GM18511 (cell line): Measurements from ENCODE around the gene DHX29.

Experiments used
- ATAC-seq: cut with Tn5 transposase; IDR thresholded peaks from one replicate; pipeline ENCODE4 v1.9.1; 2021; ENCODE audit warnings: mild to moderate bottlenecking, moderate library complexity; ENCODE audit not compliant: unreplicated experiment

Gene DHX29

DNA sequence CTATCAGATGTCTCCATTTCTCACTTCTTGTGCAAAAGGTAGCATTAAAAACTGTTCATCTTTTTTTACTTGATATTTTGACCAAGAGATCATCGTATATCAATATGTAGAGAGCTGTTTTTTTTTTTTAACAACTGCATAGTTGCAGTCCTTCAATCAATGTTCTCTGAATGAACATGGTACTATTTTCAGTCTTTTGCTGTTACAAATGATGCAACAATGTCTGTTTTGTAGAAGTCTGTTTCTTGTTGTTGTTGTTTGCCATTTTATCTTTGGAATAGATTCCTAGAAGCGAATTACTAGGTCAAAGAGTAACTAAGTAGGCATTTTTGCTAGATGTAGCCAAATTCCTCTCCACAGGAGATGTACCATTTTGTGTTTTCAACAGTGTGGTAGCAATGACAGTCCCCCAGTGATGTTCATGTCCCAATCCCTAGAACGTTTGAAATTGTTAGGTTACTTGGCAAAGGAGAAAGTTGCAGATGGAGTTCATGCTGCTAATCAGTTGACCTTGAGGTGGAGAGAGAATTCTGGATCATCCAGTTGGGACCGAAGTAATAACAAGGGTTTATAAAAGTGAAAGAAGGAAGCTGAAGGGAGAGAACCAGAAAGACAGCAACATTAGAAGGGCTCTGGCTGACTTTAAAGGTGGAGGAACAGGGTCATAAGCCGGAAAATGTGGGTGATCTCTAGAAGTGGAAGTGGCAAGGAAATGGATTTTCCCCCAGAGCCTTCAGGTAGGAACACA is 6.5 kb upstream of the DHX29 start:
- no peak for ATAC-seq

DNA sequence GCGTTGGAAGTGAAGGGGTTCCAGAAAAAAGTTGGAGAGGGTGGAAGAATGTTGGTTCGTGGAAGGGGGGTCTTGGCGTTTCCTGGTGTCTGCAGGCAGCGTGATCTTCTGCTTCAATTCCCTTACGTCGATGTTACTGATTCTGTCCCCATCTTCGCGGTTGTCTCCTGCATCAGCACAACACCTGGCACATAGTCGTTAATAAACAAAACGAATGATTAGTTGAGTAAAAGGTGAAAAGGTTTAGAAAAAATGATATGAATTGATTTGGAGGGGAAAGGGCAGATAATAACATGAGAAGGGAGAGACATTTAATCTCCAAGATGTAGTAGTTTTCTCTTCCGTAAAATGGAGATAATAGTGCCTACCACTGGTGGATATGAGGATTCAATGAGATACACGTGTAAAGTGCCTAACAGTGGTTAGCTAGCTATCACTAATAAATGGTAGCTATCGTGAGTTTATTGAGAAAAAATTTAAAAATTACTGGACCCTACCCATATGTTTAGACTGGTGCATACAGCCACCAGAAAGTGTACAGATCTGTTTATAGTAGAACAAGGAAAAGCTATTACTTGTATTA is 851 bp upstream of the DHX29 start:
- peak; percentile 29 for ATAC-seq

DNA sequence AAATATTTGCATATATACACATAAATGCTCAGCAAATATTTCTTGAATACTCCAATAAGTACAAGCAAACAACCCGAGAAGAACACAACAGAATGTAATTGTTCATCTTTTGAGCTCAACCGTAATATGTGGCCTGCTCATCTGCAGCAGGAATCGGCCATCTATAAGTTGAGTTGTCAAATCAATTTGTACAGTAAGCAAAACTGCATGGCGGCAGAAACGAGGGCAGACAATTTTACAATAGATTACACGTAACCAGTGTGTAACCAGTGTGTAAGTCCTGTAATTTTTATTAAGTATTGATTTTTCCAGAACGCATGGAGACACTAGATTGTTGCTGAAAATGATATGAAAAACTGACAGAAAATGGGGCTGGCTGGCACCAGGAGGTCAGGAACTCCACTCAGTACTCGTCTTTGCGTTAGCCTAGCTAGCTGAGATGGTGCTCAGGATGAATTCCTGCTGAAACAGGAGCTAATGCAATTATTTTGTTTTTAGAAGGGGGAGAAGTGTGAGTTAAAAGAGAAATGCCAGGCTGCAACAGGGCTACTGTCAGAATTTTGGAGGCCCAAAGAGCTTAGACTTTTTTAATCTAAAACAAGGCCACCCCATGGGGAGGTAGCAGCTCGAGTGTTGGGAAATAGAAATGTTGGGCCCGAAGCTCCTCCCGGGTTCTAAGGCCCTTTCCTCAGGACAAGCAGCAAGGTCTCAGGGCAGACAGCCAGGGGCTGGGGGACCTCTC is 682 bp downstream of the DHX29 start:
- peak; percentile 9 for ATAC-seq

DNA sequence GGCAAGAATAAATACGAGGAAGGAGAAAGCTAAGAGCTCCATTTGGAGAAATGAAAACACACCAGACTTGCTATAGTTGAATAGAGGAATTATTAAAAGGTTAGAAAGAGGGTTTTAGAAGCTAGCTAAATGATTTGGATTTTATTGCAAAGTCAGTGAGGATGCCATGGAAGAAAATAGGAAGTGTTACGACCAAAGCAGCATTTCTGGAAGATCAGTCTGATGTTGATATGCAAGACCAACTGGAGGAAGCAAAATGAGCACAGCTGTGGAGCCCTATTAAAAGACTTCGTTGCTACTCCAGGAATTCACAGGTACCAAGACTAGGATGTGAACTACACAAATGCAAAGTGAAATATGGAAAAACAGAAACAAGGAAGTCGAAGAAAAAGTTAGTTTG is 2.1 kb downstream of the DHX29 start:
- no peak for ATAC-seq

DNA sequence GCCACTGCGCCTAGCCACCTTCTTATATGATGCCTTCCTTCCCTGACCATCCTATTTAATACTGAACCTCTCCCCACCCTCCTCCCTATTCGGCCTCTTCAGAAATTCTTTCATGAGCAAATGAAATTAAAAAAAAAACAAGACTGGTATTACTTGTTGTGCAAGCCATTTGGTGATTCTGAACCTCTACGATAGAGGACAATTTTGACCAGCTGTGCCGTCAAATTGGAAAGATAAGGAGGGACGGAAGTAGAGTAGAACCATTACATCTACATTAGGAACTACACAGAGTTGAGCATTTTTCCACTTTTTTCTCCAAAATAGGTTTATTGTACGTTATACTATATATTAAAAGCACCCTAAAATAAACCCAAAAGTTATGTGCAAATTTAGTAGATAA is 2.9 kb downstream of the DHX29 start:
- ATAC-seq = no peak

DNA sequence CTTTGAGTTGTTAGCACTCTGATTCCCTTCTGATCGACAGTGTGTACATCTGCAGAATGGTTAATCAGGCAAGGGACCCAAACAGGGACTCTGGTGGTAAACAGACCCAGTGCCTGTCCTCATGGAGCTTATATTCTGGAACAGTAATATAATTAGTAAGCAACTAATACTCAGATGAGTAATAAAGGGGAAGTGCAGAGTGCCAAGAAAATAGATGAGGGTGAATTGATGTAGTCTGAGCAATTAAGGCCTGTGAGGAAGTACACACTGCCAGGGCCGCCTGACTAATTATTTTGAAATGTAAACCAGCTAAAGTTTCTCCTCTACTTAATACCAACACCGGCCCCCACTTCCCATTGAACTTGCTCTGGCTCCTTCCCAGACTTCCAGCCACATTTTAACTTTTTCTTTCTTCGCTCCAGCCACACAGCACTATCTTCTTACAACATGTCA is 4.2 kb downstream of the DHX29 start:
- ATAC-seq = no peak

GRCh38 chr5:55300890-55301289 is 6.6 kb downstream of the DHX29 start:
- no peak for ATAC-seq

- no peak for ATAC-seq
Observed at GRCh38 chr5:55294935-55295334, 12.6 kb downstream of the DHX29 start.

DNA sequence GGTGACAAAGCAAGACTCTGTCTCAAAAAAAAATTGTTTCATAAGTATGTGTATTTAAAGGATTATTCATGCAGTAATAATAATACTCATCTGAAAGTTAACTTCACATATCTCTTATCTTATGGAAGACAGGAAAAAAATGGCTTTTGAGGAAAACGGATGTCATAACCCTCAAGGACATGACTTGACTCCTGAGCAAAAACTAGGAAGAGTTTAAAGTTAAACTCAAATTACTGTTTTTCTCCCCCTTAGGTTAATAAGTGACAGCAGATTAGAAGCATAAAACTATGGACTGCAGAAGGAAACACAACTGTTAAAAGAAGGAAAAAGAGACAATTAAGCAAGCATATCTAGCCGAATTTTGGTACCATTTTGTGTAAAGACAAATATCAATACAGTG is 16.5 kb downstream of the DHX29 start:
- no peak for ATAC-seq

- ATAC-seq = no peak
Observed at GRCh38 chr5:55289808-55290207, 17.7 kb downstream of the DHX29 start.

DNA sequence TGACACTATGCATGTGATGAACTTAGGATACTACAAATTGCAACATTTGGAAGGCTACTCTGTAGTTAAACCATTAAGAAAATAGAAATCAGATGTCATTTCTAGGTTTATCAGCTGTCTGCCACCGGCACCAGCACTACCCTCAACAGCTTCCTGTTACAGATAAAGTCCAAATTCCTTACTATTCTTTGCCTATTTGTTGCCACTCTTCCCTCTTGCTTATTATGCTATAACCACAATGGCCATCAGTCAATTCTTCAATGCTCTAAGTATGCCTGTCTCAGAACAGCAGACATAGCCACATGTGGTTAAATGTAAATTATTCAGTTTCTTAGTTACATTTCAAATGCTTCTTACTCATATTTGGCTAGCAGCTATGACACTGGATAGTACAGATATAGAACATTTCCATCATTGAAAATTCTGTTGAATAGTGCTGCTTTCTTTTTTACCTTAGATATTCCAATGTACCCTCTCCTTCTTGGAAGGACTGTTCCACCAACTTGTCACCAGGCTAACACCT is 21.0 kb downstream of the DHX29 start:
- ATAC-seq = no peak

GRCh38 chr5:55278778-55279177 is 28.7 kb downstream of the DHX29 start:
- ATAC-seq = no peak

- no peak for ATAC-seq
Observed at GRCh38 chr5:55276771-55277170, 30.7 kb downstream of the DHX29 start.

DNA sequence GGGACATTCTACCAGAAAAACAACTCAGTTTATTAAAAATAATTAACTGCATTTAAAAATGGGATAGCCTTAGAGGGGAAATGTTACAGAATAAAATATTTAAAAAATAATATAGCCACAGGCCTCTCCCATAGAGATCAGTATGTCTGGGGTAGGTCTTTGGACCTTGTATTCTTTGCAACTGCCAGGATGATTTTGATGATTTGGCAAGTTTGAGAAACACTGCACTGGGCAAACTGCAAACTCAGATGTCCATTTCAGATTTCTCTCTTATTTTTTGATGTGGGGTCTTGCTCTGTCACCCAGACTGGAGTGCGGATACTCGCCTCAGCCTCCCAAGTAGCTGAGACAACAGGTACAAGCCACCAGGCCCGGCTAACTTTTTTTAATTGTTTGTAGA is 49.2 kb downstream of the DHX29 start:
- ATAC-seq = no peak

DNA sequence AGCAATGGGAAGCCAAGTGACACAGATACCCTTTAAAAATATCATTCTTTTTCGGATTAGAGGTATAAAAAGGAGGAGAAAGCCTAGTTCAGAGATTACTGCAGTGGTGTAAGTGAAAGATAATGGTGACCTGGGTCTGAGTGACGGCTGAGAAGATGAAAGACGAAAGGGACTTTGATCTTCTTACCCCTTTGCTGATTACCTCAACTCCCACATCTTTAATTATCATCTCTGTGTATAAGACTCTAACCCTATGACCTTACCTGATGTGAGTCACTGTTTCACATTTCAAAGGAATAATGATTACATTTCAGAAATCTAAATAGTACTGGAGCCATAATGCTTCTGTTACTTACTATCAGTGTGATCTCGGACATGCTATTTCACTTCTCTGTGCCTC is 52.7 kb downstream of the DHX29 start:
- no peak for ATAC-seq

- ATAC-seq = no peak
Observed at GRCh38 chr5:55250064-55250463, 57.4 kb downstream of the DHX29 start.

DNA sequence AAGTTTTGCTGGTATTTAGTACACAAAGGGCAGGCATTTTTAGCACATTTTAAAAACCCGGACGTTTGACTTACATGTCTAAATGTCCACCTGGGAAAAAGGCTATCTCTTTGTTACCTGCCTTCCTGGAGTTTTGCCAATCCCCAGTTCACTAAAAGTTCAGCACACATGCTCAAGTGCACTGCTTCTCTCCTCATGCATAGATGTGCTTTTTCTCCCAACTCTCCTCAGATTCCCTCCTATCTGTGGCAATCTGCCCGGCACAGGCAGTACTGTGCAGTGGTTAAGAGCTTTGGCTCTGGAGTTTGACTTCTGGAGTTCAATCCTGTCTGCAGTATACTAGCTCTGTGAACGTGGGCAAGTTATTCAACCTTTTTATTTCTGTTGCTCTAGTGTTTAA is 65.7 kb downstream of the DHX29 start:
- no peak for ATAC-seq

GRCh38 chr5:55236800-55237199 is 70.7 kb downstream of the DHX29 start:
- no peak for ATAC-seq

GRCh38 chr5:55234121-55234700 is 73.3 kb downstream of the DHX29 start:
- no peak for ATAC-seq

DNA sequence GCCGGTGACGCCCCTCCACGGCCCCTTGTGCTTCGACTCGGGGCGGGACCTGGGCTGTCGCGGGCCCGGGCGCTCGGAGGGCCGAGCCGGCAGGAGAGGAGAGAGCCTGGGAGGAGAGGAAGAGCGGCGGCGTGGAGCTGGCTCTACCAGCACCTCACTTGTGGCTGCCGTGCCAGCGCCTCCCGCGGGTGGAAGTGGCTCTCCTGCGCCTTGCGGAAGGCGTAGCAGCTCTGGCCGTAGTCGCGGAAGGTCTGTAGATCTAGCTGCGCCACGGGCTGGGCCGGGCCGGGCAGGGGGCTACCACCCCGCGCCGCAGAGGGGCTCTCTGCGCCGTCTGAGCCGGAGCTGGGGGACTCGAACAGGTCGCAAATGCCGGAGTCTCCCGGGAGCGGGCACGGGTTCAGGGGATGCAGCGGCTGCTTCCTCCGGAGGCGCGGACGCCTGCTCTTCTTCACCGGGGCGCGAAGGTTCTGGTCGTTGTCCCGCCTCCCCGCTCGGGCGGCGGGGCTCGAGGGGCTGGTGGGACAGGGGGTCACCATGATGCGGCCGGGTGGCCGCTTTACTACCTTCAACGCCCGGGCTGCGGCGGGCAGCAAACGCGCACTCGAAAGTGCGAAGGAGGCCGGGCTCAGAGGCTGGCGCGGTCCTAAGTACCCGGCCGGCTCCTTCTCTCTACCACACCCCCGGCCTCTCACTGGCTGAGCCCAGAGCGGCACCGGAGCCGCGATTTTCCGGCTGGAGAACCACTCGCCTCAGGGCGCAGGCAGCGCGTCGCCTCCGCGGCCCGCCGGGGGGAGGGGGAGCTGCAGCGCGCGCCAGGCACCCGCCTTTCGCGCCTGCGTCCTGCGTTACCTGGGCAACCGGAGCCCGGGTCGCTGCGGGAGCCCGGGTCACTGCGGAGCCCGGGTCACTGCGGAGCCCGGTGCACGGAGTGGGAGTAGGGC is 74.2 kb downstream of the DHX29 start, which contains the start of gene CCNO:
Gene CCNO, minus strand, starts transcription at position 624 of the 944 bp plus-strand sequence. Its CDS starts 85 bp downstream, at position 539.
- peak; percentile 66 for ATAC-seq
